Liver (tissue), 9 donors: ENCODE measurements around the gene RNF34. TPM values are rescaled to one million over a fixed set of nuclear protein-coding genes. Genes with fewer than 3 reads are reported as not detected.
A peak's percentile ranks its signal among the peaks of the same experiment; 100 is the strongest.

Experiments
- DNase-seq: peaks from one replicate; pipeline ENCODE4 v3.0.0-alpha.2; 2017; ENCODE audit warnings: low spot score
- H3K27ac ChIP-seq, 2 donors: one replicate each; pipeline ENCODE4 v1.7.0; 2013; ENCODE audit warnings: inconsistent platforms in 2 of 2, low read length in 2 of 2, control low read depth in 1 of 2, low read depth in 1 of 2, mild to moderate bottlenecking in 1 of 2
- H3K27me3 ChIP-seq, 4 donors: one replicate each; pipeline versions ENCODE4 v1.6.1 to v1.7.0; 2013; ENCODE audit warnings: low read length in 3 of 4, inconsistent platforms in 1 of 4, mild to moderate bottlenecking in 1 of 4, moderate library complexity in 1 of 4; ENCODE audit not compliant: control insufficient read depth in 4 of 4, insufficient read depth in 4 of 4
- H3K36me3 ChIP-seq, 4 donors: one replicate each; pipeline versions ENCODE4 v1.6.1 to v1.7.0; 2013; ENCODE audit warnings: low read length in 3 of 4, mild to moderate bottlenecking in 3 of 4, low read depth in 1 of 4, moderate library complexity in 1 of 4; ENCODE audit not compliant: control insufficient read depth in 4 of 4, insufficient read depth in 3 of 4
- H3K4me1 ChIP-seq, 4 donors: one replicate each; pipeline versions ENCODE4 v1.6.1 to v1.7.0; 2013; ENCODE audit warnings: low read length in 3 of 4, mild to moderate bottlenecking in 3 of 4, moderate library complexity in 1 of 4; ENCODE audit not compliant: control insufficient read depth in 4 of 4, insufficient read depth in 4 of 4
- H3K4me3 ChIP-seq, 3 donors: one replicate each; pipeline versions ENCODE4 v1.6.1 to v1.7.0; 2013; ENCODE audit warnings: low read length in 3 of 3, control low read depth in 1 of 3, low read depth in 1 of 3, mild to moderate bottlenecking in 1 of 3
- H3K9ac ChIP-seq, 2 donors: one replicate each; pipeline ENCODE4 v1.7.0; 2013; ENCODE audit warnings: low read length in 2 of 2, mild to moderate bottlenecking in 2 of 2, moderate library complexity in 2 of 2, control low read depth in 1 of 2, low read depth in 1 of 2
- H3K9me3 ChIP-seq, 4 donors: one replicate each; pipeline versions ENCODE4 v1.6.1 to v1.7.0; 2013; ENCODE audit warnings: low read length in 3 of 4; ENCODE audit not compliant: control insufficient read depth in 4 of 4
- ATF3 ChIP-seq: IDR thresholded peaks from 2 replicates; pipeline ENCODE4 v1.6.1; 2016; ENCODE audit warnings: antibody characterized with exemption
- CTCF ChIP-seq: fragments of 150-350 bp; IDR thresholded peaks from 2 replicates; pipeline ENCODE4 v1.5.1; 2017; ENCODE audit warnings: improper control_type of control experiment, low read depth, low read length; ENCODE audit not compliant: missing input control
- EGR1 ChIP-seq, 2 donors: IDR thresholded peaks; 2 replicates each; pipeline ENCODE4 v1.6.1; 2016 to 2018; ENCODE audit warnings: antibody characterized with exemption in 2 of 2, low read depth in 2 of 2
- FOXA1 ChIP-seq: IDR thresholded peaks from 2 replicates; pipeline ENCODE4 v1.6.1; 2016; ENCODE audit warnings: antibody characterized with exemption
- FOXA2 ChIP-seq: IDR thresholded peaks from 2 replicates; pipeline ENCODE4 v1.6.1; 2016; ENCODE audit warnings: antibody characterized with exemption
- GABPA ChIP-seq, 2 donors: IDR thresholded peaks in 1 of 2; conservative IDR thresholded peaks in 1 of 2; 2 replicates each; pipeline ENCODE4 v1.6.1; 2016; ENCODE audit warnings: antibody characterized with exemption in 2 of 2, mild to moderate bottlenecking in 1 of 2, moderate library complexity in 1 of 2
- HNF4A ChIP-seq, 2 donors: conservative IDR thresholded peaks; 2 replicates each; pipeline ENCODE4 v1.6.1; 2016; ENCODE audit warnings: antibody characterized with exemption in 2 of 2, mild to moderate bottlenecking in 2 of 2
- HNF4G ChIP-seq: IDR thresholded peaks from 2 replicates; pipeline ENCODE4 v1.6.1; 2016; ENCODE audit warnings: antibody characterized with exemption
- JUND ChIP-seq, 2 donors: IDR thresholded peaks; 2 replicates each; pipeline ENCODE4 v1.6.1; 2016; ENCODE audit warnings: antibody characterized with exemption in 2 of 2
- MAX ChIP-seq: IDR thresholded peaks from 2 replicates; pipeline ENCODE4 v1.6.1; 2016; ENCODE audit warnings: antibody characterized with exemption
- NR2F2 ChIP-seq: IDR thresholded peaks from 2 replicates; pipeline ENCODE4 v1.6.1; 2016; ENCODE audit warnings: antibody characterized with exemption
- RAD21 ChIP-seq, 2 donors: IDR thresholded peaks; 2 replicates each; pipeline ENCODE4 v1.6.1; 2016; ENCODE audit warnings: antibody characterized with exemption in 2 of 2, mild to moderate bottlenecking in 2 of 2
- REST ChIP-seq: IDR thresholded peaks from 2 replicates; pipeline ENCODE4 v1.6.1; 2016; ENCODE audit warnings: antibody characterized with exemption, mild to moderate bottlenecking
- RXRA ChIP-seq, 2 donors: IDR thresholded peaks; 2 replicates each; pipeline ENCODE4 v1.6.1; 2017 to 2018; ENCODE audit warnings: antibody characterized with exemption in 2 of 2, mild to moderate bottlenecking in 1 of 2
- SP1 ChIP-seq: IDR thresholded peaks from 2 replicates; pipeline ENCODE4 v1.6.1; 2018; ENCODE audit warnings: antibody characterized with exemption, mild to moderate bottlenecking
- TAF1 ChIP-seq: conservative IDR thresholded peaks from 2 replicates; pipeline ENCODE4 v1.6.1; 2016; ENCODE audit warnings: antibody characterized with exemption, mild to moderate bottlenecking
- YY1 ChIP-seq: IDR thresholded peaks from 2 replicates; pipeline ENCODE4 v1.6.1; 2016; ENCODE audit warnings: antibody characterized with exemption, mild to moderate bottlenecking
- ZBTB33 ChIP-seq: IDR thresholded peaks from 2 replicates; pipeline ENCODE4 v1.6.1; 2016; ENCODE audit warnings: antibody characterized with exemption
- WGBS: extraction: QIAGEN DNeasy Blood & Tissue Kit; methylation state at CpG from one replicate; pipeline ENCODE4 v1.1.7; 2013; 5-methylcytosine and 5-hydroxymethylcytosine counted together
- polyA plus RNA-seq, 2 donors: library from polyadenylated mRNA; stranded (reverse) in 1 of 2; unstranded in 1 of 2; fragments of 200-250 nt in 1 of 2; fragments of >200 nt in 1 of 2; fragmentation: Nextera tagmentation in 1 of 2; extraction: Ambion mirVana in 1 of 2; gene quantifications; one replicate each; pipeline versions ENCODE4 v1.2.1 to v1.2.3, GENCODE V29; 2013 to 2015
- total RNA-seq, 2 donors: library from RNA; depleted of rRNA; stranded (reverse); fragments of >200 nt; gene quantifications; one replicate each; pipeline ENCODE4 v1.2.3, GENCODE V29; 2014
- donor health status: healthy.
- donor health status: healthy.
- donor health status: healthy.
- donor health status: healthy.
- donor health status: healthy.

The RNF34 gene
- total and polyA plus RNA-seq, 4 donors: 9.5 to 27.7 (median 17.9) TPM

- Histone ChIP-seq H3K36me3 (no peaks in the 10 kb centered on the region), H3K4me3 (peak overlapping the region; percentile 54 to 86 (median 57)), H3K9ac (no peak overlapping the region), H3K4me1 (peaks cover 8 to 16% (median 13%) of the 10 kb centered on the region in 4 donors), H3K27ac (no peak overlapping the region), H3K27me3 (no peaks in the 10 kb centered on the region), H3K9me3 (no peaks in the 10 kb centered on the region)
- DNase-seq: no peak
- 22% methylated on average over 48 of the region's 48 CpGs for WGBS
- TF ChIP-seq CTCF (no peak), YY1 (no peak), GABPA (IDR thresholded peaks at IDR 0.05 in 1 of 2, conservative IDR thresholded peaks at IDR 0.05 in 1 of 2) (no peak), TAF1 (no peak), FOXA2 (no peak), SP1 (no peak), JUND (IDR thresholded peaks at IDR 0.05) (no peak), FOXA1 (no peak), REST (no peak), RXRA (IDR thresholded peaks at IDR 0.05) (no peak), ATF3 (no peak), RAD21 (IDR thresholded peaks at IDR 0.05) (no peak), HNF4A (conservative IDR thresholded peaks at IDR 0.05) (no peak), EGR1 (IDR thresholded peaks at IDR 0.05; ENCODE audit: low read depth in 2 of 2) (no peak), ZBTB33 (no peak), NR2F2 (no peak), HNF4G (no peak), MAX (no peak)
Observed at GRCh38 chr12:121467638-121468498, 68.0 kb downstream of the RNF34 start.
